ENCODE measurements around the gene HAPLN2. TPM values are rescaled to one million over a fixed set of nuclear protein-coding genes. Genes with fewer than 3 reads are reported as not detected.
"Not testable (repeated sequence)": the region's sequence is repeated elsewhere in the genome, so short reads cannot be mapped to it uniquely, and the experiment has no call there.

HAPLN2 gene
- total RNA-seq, 1 donor from 2014 or later: not detected

DNA sequence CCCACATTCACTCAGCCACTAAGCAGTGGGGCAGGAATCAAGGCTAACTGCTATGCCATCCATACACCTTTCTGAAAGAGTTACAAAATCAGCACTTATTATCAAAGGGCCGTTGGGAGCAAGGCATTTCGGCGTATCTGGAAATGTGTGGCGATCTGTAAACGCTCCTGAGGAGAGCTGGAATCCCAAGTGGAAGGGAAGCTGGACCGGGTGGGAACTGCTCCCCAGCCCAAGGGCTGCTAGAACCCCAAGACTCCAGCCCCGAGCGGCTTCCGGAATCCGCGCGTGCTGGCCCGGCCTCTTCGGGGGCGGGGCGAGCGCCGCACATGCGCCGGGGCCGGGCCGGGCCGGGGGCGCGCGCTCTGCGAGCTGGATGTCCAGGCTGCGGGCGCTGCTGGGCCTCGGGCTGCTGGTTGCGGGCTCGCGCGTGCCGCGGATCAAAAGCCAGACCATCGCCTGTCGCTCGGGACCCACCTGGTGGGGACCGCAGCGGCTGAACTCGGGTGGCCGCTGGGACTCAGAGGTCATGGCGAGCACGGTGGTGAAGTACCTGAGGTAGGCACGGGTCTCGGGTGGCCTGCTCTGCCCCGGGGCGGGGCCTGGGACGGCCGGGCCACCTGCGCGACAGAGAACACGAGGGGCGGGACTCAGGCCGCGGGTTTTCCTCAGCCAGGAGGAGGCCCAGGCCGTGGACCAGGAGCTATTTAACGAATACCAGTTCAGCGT lies 27.6 kb upstream of the HAPLN2 start, which contains the start of gene NAXE:
Gene NAXE, plus strand, starts transcription at position 345 of the 726 bp plus-strand sequence. Its CDS starts 29 bp downstream, at position 374.
- no peak for DNase-seq (ENCODE audit: low read depth, low spot score)

DNA sequence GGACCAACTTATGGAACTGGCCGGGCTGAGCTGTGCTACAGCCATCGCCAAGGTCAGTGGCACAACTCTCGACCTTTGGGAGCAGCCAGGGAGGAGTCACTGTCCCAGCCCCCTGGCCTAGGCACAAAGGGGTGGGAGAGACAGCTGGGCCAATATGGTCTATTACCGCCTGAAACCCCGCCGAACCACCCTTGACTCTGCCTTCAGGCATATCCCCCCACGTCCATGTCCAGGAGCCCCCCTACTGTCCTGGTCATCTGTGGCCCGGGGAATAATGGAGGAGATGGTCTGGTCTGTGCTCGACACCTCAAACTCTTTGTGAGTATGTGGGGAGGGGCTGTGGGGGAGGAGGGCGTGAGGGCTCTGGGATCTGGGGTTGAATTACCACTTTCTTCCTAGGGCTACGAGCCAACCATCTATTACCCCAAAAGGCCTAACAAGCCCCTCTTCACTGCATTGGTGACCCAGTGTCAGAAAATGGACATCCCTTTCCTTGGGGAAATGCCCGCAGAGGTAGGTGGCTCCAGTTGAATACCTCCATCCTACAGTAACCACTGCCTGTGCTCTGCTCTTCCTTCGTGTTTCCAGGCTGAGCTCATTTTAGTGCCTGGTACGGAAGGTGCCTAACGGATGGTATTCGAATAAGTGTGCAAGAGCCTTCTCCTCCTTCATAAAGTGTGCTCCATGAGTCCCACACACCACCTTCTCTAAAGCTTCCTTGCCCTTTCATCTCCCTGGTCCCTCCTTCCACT lies 26.9 kb upstream of the HAPLN2 start:
- DNase-seq (ENCODE audit: low read depth, low spot score): no peak

DNA sequence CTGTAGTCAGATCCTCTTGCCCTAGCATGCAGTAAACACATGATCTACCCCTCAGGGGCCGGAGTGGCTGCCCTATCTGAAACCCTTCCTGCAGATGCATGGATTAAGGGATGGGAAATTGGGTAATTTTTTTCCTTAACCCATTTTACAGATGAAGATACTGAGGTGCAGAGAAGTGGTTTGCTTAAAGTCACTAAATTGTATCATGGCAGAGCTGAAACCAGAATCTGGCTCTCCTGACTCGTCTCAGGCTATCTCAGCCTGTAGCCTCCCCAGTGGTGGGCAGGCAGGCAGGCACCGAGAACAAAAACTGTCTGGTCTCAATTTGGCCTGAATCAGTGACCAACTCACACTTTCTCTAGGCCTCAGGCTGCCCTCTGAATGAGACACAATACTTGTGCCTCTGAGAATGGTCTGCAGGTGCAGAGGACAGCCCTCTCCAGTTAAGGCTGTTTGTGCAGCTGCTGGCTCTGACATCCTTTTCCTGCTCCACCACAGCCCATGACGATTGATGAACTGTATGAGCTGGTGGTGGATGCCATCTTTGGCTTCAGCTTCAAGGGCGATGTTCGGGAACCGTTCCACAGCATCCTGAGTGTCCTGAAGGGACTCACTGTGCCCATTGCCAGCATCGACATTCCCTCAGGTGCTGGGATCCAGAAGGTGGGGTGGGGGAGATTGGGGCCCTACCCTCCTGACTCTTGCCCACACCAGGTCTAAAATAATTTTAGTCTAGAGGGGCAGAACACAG lies 26.1 kb upstream of the HAPLN2 start:
- peak; percentile 47 for DNase-seq (ENCODE audit: low read depth, low spot score)

DNA sequence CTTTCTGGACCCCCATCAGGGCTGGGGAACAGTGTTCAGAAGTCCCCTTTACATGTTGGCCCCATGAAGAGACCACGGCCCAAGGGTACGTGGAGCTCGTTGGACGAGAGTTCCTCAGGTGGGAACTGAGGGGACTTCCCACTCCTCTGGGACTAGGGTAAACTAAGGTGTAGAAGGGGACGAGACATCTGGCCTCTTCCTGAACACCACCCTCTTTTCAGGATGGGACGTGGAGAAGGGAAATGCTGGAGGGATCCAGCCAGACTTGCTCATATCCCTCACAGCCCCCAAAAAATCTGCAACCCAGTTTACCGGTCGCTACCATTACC lies 25.6 kb upstream of the HAPLN2 start:
- no peak for DNase-seq (ENCODE audit: low read depth, low spot score)

DNA sequence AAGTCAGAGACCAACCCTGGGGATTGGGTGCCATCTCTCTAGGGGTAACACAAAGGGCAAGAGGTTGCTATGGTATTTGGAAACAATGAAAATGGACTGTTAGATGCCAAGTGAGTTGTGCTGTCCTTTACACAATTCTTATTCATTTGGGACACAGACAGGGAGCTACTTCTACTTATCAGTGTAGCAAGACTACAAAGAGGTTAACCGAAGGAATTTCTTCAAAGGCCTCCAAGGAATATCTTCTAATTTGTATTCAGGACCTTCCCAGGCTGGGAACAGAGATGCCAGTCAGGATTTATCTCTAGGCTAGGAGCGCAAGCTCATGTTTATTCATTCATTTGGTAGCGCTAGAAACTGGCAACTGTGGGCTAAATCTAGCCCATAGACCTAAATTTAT lies 25.0 kb upstream of the HAPLN2 start:
- DNase-seq (ENCODE audit: low read depth, low spot score): no peak

DNA sequence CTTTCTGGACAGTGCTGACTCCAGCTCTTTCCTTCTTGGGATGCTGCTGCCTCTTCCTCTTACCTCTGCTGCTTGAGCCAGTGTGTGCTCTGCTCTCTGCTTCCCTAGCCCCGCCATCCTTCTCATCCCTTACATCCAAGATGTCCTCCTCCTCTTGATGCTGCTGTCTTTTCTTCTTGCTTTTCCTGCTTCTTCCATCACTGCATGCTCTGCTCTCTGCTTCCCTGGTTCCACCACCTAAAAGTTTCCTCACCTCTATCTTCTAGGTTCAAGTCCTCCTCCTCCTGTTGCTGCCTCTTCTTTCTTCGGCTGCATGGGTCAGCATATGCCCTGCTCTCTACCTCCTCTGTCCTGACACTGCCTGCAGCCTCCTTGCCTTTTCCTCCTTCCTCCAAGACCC lies 24.2 kb upstream of the HAPLN2 start:
- DNase-seq (ENCODE audit: low read depth, low spot score): no peak

DNA sequence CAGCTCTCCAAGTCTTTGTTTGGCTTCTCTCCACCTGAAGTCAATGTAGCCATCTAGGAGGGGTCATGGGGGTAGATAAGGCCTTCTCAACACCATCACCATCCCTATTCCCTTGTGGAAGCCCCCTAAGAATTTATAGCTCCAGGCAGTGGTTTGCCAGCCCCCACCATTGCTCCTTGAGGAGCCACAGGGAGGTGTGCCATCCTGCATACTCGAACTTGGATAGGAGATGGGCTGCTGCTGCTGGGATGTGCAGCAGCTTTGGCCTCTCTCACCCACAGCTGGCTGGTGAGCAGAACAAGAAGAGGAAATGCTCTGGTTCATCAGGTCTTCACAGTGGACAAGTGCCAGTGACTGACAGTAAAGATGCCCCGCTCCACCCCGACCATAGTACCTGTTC lies 22.8 kb upstream of the HAPLN2 start:
- DNase-seq (ENCODE audit: low read depth, low spot score): no peak

DNA sequence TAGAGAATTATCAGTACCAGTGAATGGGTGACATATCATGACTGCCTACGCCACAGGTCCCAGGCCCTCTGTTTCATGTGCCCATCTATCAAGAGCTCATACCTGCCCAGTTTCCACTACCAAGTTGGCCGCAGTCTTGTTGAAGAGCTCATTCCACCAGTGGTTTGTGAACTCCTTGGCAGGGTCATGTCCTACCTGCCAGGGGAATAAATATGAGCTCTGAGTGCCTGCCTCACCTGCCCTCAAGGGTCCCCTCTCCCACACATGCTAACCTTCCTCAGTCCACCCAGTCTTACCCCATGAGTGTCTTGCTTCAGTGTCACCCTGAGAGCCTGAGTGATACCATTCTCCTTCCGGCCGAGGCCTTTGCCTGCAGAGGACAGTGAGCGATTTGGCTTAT lies 21.1 kb upstream of the HAPLN2 start:
- DNase-seq (ENCODE audit: low read depth, low spot score): no peak

DNA sequence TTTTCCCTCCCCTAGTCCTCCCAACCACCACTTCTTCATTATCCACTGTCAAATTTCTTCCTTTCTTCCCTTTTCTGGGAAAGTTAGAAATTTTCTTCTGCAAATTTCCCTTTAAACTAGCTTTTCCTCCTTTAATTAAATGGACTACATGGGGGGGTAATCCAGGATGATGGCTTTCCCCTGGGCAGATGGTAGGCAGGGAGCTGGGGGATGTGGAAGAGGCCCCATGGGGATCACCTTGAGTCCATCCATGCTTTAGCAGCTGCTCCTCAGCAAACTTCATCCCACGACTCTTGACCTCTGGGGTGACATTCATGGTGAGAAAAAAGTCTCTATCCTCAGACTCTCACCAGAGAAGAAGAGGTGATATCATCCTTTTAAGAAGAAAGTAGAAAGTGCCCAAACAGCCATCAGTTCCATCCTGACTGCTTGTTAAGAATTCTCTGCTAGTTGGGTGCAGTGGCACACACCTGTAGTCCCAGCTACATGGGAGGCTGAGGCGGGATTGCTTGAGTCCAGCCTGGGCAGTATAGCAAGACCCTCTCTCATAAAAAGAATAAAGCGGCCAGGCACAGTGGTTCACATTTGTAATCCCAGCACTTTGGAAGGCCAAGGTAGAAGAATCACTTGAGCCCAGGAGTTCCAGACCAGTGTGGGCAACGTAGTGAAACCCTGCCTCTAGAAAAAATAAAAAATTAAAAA lies 20.3 kb upstream of the HAPLN2 start:
- DNase-seq (ENCODE audit: low read depth, low spot score): no peak

DNA sequence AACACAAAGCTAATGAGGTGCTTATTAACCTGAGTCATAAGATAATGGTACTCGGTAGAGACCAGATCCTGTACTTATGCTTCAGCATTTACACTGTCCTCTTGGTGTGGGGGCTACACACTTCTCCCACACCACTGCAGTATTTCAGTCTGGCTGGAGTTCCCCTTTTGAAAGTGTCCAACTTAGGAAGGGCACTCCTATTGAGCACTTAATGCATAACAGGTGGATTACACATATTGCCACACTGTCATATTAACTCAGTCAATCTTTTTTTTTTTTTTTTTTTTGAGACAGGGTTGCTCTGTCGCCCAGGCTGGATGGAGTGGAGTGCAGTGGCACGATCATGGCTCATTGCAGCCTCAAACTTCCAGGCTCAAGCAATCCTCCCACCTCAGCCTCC lies 19.4 kb upstream of the HAPLN2 start:
- DNase-seq (ENCODE audit: low read depth, low spot score): no peak

DNA sequence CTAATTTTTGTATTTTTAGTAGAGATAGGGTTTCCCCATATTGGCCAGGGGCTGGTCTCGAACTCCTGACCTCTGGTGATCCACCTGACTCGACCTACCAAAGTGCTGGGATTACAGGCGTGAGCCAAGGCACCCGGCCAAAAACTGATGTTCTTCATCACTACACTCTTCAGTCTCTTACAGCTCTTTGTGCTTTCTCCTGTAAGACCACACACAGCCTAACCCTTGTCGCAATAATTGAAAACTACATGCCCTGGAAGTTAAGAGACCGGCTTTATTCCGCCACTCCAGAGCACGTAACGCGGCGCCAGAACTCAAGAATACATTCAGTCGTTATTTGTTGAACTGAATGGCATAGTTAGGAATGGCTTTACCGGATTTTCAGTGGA lies 18.5 kb upstream of the HAPLN2 start:
- DNase-seq (ENCODE audit: low read depth, low spot score): no peak

DNA sequence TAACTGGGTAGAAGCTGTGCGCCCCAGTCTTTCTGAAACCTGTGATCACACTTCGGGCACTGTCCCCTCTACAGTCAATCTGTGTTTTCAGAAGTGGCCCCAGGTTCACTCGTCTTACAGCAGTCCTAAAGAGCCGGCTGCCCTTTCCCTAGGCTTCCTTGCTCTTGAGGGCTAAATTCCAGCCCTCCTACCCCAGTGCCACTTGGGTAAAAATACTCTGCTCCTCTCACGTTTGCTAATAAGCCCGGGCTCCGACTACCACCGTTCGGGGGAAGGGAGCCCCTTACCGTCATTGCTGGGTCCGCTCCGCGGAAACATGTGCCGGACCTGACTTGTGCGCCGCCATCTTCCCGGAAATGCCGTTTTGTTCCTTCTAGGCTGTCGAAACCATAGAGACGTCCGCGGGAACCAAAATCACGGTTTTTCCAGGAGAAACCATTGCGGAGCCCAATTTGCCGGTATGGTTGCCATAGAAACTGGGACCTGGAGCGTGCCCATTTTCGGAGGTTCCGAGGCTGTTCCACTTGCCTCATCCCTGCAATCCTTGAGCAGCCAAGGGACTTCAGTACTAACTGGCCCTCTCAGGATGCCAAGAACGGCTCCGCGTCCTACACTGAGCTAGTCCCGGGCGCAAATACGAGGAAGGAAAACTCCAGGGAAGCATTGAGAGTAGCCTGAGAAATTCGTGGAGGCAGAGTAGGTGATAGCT lies 17.9 kb upstream of the HAPLN2 start, which contains the start of gene GPATCH4:
Gene GPATCH4, minus strand, starts transcription at position 358 of the 709 bp plus-strand sequence.
- DNase-seq (ENCODE audit: low read depth, low spot score): peak; percentile 62

DNA sequence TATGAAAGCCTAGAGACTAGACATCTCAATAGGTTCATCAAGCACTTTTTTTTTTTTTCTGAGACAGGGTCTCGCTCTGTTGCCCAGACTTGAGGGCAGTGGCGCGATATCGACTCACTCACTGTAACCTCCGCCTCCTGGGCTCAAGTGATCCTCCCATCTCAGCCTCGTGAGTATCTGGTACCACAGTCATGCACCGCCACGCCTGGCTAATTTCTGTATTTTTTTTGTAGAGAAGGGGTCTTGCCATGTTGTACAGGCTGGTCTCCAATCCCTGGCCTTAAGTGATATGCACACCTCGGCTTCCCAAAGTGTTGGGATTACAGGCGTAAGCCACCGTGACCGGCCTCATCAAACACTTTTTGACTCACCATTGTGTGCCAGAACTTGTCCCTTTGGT lies 17.3 kb upstream of the HAPLN2 start:
- no peak for DNase-seq (ENCODE audit: low read depth, low spot score)

DNA sequence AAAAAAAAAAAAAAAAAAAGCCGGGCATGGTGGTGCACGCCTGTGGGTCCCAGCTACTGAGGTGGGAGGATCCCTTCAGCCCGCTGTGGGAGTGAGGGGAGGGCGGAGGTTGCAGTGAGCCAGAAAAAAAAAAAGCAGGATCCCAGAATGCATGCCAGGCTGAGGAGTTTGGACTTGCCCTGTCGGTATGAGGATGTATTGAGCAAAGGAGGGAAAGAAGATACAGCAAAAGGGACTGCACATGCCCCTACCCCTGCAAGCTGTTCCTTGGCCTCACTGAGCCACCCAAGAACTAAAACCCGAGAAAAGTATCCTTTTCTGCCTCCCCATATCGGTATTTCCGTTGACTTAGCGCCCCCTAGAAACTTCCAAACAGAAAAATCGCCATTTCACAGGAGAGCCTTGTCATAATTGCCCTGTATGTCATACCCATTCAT lies 16.6 kb upstream of the HAPLN2 start:
- DNase-seq (ENCODE audit: low read depth, low spot score): no peak

DNA sequence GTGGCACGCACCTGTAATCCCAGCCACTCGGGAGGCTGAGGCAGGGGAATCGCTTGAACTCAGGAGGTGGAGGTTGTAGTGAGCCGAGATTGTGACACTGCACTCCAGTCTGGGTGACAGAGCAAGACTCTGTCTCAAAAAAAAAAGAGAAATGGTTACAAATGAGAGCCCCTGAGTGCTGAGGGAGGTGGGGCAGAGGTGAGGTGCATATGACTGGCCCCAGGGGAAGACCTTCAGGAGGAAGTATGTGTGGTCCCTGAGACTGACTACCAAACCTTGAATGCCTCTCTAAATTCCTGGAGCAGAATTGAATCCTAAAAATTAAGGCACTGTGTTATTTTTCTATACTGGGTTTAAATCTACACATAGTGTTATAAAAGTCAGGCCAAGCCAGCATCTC lies 11.9 kb upstream of the HAPLN2 start:
- not testable (repeated sequence) for DNase-seq (ENCODE audit: low read depth, low spot score)

DNA sequence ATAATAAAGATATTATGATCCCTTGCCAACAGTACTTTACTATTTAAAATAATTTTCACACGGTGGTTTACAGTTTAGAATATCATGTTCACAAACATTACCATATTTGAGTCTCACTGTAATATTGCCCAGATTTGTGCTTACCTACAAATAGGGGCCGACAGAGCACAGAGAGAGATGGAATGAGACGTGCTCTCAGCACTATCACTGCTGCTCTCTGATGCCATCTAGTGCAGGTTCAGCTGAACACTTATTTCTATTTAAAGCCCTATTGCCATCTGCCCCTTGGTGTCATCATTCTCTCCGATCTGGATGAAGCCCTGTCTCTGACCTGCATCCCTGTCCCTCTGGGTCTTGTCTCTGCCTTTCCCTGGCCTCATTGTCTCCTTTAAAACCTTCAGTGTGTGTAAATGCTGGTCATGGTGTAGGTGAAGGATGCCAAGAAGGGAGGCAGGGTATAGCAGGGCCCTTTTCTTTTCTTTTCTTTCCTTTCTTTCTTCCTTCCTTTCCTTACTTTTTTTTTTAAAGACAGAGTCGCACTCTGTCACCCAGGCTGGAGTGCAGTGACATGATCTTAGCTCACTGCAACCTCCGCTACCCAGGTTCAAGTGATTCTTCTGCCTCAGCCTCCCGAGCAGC lies 11.1 kb upstream of the HAPLN2 start:
- DNase-seq (ENCODE audit: low read depth, low spot score): peak; percentile 37

DNA sequence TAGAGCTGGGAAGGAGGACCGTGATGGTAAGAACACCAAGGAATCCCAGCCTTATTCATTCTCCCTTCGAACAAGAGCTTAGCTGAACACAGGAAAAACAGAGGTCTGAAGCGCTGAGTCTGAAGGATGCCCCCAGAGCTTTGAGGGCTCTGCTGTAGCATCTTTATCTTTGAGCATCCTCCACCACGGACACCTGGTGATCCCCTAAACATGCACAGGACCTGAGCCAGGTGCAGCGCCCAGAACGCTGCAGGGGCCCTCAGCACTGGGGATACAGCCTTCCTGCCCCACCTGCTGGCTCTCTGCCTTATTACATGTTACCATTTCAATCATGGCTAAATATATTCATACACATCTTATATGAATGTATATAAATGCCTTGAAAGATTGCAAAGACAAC lies 10.2 kb upstream of the HAPLN2 start:
- DNase-seq (ENCODE audit: low read depth, low spot score): no peak

DNA sequence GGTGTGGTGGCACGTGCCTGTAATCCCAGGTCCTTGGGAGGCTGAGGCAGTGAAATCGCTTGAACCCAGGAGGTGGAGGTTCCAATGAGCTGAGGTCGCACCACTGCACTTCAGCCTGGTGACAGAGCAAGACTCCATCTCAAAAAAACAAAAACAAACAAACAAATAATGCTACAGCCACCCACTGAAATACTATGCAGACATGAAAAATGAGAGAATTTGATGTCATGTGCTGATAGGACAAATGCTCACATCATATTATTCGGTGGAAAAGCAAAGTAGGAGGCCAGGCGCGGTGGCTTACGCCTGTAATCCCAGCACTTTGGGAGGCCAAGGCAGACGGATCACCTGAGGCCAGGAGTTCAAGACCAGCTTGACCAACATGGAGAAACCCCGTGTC lies 9.1 kb upstream of the HAPLN2 start:
- DNase-seq (ENCODE audit: low read depth, low spot score): not testable (repeated sequence)

DNA sequence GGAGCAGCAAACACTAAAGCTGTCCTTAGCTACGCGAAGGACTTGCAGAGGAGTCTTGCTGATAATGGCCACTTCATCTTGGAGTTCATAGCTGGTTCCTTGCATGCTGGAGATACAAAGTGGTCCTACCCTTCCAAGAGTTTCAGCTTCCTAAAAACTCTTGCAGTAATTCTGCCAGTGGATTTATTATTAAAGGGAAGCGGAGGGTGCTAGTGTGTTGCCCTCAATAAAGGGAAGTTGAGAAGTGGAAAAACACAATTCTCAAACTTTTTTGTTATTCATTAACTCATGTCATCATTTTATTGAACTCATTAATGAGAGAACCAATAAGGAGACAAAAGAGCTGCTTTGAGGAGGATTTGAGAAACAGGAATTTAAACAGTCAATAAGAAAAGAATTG lies 6.5 kb upstream of the HAPLN2 start:
- no peak for DNase-seq (ENCODE audit: low read depth, low spot score)

DNA sequence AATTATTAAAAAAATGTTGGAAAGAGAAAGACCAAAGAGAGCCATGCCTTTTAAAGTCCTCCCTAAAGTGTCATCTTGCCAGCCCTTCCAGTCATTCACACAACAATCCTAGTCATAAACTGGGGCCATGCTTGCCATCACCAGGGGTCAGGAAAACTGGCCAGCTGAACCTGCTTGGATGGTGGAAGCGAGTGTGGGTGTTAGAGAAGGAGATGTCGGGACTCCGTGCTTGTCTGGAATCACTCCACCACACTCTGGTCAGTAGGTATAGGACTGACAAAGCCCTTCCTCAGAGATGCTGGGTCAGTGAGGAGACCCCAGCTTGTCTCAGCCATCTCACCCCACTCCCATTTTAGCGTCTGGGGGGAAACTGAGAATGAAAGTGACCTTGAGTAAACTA lies 3.3 kb upstream of the HAPLN2 start:
- no peak for DNase-seq (ENCODE audit: low read depth, low spot score)

DNA sequence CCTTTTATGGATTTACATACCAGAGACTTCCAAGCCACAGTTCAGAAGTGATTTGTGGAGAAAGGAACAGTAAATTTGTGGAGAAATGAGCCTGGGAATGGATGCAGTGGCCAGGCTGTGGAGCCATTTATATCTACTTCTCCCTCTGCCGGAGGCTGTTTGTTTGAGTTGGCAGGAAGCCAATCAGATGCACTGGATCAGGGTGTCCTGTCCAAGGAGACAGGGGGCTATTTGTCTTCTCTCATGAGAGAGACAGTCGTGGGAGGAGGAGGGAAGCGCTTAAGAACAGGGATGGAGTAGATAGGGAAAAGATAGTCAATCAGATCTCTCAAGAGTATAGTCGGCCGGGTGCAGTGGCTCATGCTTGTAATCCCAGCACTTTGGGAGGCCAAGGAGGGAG lies 2.8 kb upstream of the HAPLN2 start:
- no peak for DNase-seq (ENCODE audit: low read depth, low spot score)

Measured in pulmonary artery endothelial cell (primary cell).